Activated CD4-positive, alpha-beta T cell treated with anti-CD3 and anti-CD28 coated beads, Interleukin-2, amount 50 U/mL, for 16 hours (primary cell): Measurements from ENCODE around the gene COMT.

Experiments used
- DNase-seq: peaks from one replicate; pipeline ENCODE4 v3.0.0-alpha.2; 2020

The COMT gene

DNA sequence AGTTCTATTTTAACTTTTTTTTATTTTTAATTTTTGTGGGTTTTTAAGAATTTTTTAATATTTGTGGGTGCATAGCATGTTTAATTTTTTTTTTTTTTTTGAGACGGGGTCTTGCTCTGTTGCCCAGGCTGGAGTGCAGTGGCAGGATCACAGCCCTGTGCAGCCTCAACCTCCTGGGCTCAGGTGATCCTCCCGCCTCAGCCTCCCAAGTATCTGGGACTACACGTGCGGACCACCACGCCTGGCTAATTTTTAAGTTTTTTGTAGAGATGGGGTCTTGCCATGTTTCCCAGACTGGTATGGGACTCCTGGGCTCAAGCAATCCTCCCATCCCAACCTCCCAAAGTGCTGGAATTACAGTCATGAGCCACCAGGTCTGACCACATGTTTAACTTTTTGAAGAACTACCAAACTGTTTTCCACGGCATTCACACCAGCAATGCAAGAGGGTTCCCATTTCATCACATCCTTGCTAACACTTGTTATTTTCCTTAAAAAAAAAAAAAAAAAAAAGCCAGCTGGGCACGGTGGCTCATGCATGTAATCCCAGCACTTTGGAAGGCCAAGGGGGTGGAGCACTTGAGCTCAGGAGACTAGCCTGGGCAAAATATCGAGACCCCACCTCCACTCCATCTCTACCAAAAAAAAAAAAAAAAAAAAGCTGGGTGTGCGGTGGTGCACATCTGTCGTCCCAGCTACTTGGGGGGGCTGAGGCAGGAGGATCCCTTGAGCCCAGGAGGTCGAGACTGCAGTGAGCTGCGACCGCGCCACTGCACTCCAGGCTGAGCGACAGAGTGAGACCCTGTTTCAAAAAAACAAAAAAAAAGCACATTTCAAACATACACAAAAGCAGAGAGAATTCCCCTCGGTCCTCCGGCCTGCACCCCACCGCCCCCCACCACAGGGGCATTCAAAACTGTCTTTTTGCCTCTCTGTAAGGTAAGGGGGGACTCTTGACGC is 16.8 kb downstream of the COMT start:
- DNase-seq, result no peak

DNA sequence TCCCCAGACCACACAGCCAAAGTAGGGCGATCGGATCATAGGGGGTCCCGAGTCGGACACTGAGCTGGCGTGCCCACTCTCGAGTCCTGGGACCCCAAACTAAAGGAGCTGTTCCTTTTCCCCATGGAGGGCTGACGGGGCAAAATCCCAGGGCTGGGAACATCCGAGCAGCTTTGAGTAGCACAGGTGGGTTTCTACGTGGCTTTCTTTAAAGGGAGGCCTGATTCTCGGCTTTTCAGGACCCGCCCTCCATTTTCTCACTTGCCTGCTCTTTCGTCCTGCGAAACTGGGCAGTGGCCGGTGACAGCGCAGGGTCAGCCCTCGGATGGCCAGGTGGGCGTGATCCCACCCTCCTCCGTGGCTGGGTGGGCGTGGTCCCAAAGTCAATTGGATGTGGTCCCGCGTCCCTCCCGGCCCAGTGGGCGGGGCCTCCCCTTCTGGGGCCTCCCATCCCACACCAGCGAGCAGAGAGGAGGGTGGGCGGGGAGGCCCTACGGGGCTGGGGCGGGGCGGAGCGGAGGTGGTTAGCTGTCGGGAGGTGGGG is 17.5 kb downstream of the COMT start:
- no peak for DNase-seq

DNA sequence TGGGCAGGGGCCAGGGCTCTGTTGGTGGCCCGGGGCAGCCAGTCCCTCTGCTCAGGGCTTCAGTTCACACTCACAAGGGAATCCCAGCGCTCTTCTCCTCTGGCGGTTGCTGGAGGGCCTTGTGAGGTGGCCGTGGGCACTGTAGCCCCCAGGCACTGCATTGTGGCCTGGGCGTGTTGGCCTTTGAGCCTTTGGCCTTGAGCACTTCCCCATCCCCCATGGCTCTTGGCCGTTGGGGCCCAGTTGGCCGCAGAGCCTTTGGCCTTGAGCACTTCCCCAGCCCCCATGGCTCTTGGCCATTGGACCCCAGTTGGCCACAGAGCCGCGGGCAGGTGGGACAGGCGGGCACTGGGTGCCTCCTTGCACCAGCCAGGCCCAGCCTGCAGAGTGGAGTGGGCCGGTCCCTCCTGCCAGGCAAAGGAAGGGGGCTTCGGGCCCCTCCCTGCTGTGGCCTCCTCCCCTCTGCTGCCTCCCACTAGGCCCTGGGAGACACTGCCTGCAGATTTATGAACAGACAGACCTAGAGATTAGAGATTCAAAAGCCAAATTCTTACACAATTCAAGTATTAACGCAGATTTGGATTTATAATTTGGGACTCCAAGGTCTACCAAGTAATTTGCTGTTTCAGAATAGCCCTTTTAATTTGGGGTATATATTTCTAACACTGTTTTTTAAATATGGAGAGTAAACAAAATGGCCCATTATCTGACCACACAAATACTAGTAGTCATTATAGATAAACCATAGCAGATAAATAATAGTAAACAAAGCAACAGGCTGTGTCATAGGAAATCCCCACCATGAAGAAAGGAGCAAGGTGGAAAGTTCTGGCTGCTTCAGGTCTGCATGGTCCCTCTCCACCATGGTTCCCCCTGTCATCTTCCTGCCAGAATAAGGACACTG is 18.3 kb downstream of the COMT start:
- DNase-seq, result no peak

DNA sequence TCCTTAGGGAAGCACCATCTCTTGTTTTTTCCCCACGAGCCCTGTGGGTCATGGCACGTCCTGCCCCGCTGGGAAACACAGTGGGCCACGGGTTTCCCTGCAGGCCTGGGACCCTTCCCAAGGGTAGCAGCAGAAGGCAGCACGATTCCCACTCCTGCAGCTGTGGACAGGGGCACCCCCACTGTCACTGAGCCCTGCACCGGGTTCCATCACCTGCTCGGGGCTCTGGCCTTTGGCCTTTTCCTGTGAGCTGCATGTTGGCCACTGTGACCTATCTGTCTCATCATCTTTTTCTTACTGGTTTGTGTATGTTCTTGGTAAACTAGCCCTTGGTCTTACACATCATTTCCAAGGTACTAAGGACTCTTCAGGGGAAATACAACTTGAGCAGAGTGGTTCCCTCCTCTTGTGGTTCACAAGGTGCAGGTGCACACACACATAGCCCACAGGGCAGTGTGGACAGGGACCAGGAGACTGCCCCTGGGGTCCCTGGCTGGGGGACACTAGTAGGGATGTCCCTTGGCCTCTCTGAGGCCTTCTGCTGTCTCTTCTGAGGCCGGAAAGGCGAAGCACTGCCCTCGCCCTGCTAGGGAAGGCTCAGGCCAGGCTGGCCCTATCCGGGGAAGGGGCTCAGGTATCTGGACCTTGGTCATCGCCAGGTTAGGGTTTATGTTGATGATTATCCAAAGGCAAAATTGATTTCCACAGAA is 19.1 kb downstream of the COMT start:
- DNase-seq, result no peak

DNA sequence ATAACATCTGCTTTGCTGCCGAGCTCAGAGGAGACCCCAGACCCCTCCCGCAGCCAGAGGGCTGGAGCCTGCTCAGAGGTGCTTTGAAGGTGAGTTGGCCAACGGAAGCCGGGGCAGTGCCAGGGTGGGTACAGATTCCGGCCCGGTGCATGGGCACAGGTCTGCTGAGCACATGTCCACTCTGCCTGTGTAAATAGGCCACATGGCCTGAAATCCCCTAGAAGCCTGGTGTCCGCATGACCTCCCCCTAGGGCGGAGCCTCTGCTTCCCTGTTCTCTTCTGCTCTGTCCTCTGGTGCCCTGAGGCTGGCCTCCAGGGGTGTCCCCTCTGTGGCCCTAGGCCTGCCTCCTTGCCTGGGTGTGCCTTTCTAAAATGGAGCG is 19.6 kb downstream of the COMT start:
- no peak for DNase-seq

DNA sequence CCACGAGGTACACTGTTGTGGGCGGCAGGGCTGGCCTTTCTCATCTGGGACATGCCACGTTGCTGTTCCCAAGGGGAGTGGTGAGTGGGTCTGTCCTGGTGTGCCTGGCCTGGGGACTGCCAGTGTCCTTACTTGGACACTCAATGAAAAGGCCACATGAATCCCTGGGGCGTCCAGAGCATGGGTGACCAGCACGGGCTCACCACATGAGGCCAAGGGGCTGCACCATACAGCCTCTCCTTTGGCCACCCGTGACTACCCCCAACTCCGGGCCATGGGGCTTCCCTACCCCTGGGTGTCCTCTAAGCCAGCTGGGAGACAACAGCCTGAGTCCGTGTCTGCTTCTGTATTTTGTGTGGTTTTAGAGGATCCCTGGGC is 20.3 kb downstream of the COMT start:
- DNase-seq, result no peak

DNA sequence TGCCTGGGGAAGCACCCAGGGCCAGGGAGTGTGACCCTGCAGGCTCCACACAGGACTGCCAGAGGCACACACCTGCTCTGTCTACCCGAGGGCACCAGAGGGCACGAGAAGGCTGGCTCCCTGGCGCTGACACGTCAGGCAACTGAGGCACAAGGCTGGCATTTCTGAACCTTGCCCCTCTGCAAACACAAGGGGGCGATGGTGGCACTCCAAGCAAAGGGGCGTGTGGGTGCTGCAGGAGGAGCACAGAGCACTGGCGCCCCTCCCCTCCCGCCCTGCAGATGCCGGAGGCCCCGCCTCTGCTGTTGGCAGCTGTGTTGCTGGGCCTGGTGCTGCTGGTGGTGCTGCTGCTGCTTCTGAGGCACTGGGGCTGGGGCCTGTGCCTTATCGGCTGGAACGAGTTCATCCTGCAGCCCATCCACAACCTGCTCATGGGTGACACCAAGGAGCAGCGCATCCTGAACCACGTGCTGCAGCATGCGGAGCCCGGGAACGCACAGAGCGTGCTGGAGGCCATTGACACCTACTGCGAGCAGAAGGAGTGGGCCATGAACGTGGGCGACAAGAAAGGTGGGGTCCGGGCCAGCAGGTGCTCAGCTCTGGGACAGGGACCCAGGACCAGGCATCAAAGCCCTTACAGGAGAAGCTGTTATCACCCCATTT is 20.8 kb downstream of the COMT start:
- DNase-seq, result peak; percentile 75

DNA sequence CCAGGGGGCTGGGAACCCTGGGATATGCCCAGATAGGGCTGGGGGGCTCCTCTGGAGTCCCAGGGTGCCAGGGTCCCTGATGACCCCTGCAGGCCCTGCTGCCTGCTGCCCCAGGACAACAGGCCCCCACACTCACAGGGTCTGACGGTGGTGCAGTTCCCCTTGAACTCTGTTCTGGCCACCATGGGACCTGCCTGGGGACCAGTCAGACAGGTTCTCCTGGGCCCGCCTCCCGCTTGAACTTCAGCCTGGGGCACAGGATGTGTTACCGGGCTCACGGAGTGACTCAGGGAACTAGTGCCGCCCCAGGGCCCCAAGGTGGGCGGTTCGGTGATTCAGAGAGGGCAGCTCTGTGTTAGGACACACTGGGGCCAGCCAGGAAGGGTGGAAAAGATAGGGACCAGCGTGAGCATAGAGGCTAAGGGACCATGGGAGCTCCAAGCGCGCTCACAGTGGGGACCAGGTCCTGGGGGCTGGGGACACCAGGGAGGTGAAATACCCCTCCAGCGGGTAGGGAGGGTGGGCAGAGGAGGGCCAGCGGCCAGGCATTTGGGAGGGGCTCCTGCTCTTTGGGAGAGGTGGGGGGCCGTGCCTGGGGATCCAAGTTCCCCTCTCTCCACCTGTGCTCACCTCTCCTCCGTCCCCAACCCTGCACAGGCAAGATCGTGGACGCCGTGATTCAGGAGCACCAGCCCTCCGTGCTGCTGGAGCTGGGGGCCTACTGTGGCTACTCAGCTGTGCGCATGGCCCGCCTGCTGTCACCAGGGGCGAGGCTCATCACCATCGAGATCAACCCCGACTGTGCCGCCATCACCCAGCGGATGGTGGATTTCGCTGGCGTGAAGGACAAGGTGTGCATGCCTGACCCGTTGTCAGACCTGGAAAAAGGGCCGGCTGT is 21.6 kb downstream of the COMT start:
- no peak for DNase-seq

DNA sequence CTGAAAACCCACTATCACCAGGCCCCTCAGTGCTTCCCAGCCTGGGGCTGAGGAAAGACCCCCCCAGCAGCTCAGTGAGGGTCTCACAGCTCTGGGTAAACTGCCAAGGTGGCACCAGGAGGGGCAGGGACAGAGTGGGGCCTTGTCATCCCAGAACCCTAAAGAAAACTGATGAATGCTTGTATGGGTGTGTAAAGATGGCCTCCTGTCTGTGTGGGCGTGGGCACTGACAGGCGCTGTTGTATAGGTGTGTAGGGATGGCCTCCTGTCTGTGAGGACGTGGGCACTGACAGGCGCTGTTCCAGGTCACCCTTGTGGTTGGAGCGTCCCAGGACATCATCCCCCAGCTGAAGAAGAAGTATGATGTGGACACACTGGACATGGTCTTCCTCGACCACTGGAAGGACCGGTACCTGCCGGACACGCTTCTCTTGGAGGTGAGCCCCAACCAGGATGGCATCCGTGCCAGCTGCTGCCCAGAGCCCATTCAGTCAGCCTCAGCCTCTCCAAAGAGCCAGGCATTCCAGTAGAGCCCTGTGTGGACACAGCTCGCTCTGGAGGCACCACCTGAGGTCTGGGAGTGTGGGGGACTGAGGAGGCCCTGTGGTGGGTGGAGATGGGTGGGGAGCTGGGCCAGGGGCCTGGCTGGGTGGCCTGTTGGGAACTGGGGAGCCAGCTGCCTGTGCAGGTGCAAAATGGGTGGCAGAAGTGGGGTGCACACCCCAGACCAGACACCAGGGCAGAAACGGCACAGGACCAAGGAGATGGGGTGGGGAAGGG is 22.5 kb downstream of the COMT start:
- DNase-seq, result no peak

DNA sequence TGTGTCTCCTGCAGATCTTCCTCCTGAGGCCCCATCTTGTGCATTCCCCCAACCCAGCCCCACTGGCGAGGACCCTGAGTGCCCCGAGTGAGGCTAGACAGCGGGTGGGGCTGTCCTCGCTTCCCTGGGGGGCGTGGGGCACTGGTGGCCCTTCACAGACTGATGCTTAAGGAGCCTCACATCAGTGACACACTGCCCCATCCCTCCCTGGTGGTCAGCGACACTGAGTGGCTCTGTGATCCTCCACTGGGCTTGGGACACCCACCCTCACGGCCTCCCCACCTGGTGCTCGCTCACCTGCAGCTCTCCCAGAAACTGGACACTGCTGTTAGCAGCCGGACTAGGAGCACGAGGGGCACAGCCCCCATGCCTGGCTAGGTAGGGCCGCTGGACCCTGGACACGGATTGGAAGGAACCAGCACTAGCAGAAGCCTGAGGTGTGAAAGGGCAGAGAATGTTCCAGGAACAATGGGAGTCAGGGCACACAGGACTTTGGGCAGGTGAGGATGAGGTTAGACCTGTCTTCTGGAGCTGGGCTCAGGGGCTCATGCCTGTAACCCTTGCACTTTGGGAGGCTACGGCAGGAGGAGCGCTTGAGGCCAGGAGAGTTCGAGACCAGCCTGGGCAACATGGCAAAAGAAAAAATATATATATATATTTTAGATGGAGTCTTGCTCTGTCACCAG is 23.3 kb downstream of the COMT start:
- DNase-seq, result no peak

DNA sequence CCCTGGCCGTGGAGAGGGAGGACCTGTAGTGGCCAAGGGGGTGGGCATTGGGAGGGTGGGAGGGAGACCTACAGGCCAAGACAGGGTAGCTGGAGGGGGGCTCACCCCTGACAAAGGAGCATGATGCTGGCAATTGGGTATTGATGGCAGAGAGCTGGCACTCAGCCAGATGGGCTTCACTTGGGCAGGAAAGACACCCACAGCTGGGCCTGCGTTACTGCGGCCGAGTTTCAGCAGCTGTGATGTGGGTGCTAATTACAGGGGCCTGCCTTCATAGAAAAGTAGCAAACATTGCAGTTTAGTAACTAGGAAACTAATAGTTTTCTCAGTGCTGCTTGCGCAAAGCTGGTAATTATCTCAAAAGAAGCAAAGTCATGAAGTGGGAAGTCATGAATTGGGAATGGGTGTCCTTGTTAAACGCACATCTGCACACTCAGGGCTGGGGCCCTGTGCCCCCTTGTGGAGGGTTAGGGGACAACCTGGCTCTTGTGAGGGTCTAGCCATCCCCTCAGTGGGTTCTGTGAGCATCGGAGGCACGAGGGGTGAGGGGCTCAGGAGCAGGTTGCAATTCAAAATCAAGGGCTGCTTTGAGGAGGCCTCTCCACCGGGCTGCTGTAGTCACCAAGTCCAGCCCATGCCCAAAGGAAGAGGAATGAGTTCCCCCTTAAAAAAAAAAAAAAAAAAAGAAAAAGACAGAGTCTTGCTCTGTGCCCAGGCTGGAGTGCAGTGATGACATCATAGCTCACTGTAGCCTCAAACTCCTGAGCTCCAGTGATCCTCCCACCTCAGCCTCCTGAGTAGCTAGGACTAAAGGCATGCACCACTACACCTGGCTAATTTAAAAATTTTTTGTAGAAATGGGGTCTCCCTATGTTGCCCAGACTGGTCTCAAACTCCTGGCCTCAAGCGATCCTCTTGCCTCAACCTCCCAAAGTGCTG is 24.5 kb downstream of the COMT start:
- no peak for DNase-seq

DNA sequence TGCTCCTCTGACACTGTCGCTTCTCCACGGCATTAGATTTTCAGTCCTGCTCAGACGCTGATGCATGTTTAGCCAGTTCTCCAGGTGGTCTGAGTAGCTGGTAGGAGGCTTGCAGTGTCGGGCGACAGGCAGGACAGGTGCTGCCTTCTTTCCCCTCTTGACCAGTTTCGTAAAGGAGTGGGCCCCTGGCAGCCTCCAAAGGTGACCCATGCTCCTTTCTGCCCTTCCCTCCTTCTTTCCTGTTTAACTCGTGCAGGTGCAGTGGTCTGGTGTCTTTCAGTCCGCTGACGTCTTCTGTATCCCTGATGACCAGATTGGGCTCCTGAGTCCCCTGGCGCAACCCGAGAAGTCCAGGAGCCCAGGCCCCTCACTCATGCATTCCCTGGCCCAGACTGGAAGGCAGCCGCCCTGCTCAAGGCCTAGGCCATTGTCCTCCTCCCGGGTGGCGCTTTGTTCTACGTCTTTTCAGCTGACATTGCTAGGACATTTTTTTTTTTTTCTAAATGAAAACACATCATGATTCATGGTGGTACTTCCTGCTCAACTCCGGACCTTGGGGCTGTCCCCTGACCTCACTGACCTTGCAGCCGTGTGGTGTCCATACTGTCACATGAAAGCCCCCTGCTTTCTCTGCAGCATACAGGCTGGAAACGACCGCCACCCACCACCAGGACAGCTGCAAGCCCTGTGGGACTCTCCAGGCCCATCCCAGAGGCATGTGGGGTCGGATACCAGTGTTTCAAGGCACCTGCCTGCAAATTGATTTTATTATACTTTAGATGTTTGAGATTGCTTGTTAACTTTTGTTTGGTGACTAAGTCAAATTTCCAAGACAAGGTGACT is 25.6 kb downstream of the COMT start:
- DNase-seq, result no peak

DNA sequence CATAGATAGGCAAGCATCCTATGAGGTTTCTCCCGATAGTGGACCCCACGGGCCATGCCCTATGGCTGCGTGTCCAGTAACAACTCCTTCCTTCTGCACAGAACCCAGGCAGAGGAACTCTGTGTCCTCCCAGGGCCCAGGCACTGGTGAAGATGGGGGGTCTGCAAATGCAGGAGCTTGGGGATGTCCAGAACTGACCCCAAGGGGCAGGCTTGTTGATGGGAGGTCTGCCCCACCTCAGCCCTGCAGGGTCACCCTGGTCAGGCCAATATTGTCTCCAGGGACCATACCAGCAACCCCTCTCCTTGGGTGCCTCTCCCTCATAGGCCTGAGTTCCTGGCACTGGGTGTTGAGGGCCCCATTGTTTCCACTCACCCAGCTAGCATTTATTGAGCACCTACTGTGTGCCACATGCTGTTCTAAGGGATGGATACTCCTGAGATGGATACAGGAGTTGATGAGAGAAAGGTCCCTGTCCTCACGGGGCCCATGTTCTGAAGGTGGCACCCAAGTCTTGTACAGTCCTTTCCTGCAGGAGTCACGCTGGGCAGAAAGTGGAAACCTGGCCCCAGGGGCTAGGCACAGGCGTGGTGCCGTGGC is 26.4 kb downstream of the COMT start:
- no peak for DNase-seq

DNA sequence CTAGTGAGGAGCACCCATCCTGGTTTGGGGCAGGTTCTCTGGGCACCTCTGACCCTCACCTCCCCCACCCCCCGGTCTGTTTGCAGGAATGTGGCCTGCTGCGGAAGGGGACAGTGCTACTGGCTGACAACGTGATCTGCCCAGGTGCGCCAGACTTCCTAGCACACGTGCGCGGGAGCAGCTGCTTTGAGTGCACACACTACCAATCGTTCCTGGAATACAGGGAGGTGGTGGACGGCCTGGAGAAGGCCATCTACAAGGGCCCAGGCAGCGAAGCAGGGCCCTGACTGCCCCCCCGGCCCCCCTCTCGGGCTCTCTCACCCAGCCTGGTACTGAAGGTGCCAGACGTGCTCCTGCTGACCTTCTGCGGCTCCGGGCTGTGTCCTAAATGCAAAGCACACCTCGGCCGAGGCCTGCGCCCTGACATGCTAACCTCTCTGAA is 26.9 kb downstream of the COMT start:
- no peak for DNase-seq

DNA sequence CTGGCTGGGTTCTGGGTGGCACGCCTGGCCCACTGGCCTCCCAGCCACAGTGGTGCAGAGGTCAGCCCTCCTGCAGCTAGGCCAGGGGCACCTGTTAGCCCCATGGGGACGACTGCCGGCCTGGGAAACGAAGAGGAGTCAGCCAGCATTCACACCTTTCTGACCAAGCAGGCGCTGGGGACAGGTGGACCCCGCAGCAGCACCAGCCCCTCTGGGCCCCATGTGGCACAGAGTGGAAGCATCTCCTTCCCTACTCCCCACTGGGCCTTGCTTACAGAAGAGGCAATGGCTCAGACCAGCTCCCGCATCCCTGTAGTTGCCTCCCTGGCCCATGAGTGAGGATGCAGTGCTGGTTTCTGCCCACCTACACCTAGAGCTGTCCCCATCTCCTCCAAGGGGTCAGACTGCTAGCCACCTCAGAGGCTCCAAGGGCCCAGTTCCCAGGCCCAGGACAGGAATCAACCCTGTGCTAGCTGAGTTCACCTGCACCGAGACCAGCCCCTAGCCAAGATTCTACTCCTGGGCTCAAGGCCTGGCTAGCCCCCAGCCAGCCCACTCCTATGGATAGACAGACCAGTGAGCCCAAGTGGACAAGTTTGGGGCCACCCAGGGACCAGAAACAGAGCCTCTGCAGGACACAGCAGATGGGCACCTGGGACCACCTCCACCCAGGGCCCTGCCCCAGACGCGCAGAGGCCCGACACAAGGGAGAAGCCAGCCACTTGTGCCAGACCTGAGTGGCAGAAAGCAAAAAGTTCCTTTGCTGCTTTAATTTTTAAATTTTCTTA is 27.8 kb downstream of the COMT start:
- no peak for DNase-seq

DNA sequence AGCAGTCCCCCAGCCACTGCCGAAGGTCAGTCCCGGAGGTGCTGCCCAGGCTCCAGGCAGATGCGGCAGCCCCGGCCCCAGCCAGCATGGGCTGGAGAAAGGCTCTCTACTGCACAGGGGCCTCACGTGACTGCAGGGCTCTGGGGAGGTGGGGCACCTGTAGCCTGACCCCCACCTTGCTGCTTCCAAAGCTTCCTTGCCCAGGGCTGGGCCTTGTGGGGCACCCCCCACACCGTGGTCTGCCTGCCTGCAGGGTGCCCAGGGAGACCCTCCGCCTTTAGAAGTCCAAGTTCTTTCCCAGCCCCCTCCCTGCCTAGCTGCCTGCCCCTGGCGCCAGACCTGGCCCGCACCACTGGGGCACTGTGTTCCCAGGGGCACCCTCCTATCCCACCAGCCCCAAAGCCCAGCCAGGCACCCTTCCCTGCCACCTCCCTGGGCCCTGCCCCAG is 28.5 kb downstream of the COMT start:
- DNase-seq, result no peak
